BJ (cell line): ENCODE results near the gene CXXC5. TPM values are rescaled to one million over a fixed set of nuclear protein-coding genes. Genes with fewer than 3 reads are reported as not detected.
"Not testable (repeated sequence)": the region's sequence is repeated elsewhere in the genome, so short reads cannot be mapped to it uniquely, and the experiment has no call there.

Experiments used
- CTCF ChIA-PET: fragments of 350-600 bp; formaldehyde crosslinking; extraction: SDS; loops from one replicate; lab custom pipeline; 2021; ENCODE audit warnings: antibody characterized with exemption, inconsistent platforms; lab: Yijun Ruan, JAX
- POLR2A ChIA-PET: fragments of 300-600 bp; sonication (Branson Sonifier 250); formaldehyde crosslinking; extraction: SDS; loops from one replicate; lab custom pipeline; 2021; ENCODE audit warnings: antibody characterized with exemption; lab: Charles Lee
- DNase-seq: peaks from one replicate; pipeline ENCODE4 v3.0.0-alpha.2; 2011; ENCODE audit warnings: low read depth
- H3K27me3 ChIP-seq: 2 replicates; pipeline ENCODE4 v1.6.0; 2011; ENCODE audit warnings: low read length; ENCODE audit not compliant: control insufficient read depth, insufficient read depth
- H3K36me3 ChIP-seq: 2 replicates; pipeline ENCODE4 v1.5.1; 2011; ENCODE audit warnings: low read length; ENCODE audit not compliant: control insufficient read depth, insufficient read depth
- H3K4me3 ChIP-seq: 2 replicates; pipeline ENCODE4 v1.5.1; 2011; ENCODE audit warnings: low read depth, mild to moderate bottlenecking, control low read depth, low read length
- CTCF ChIP-seq: IDR thresholded peaks from 2 replicates; pipeline ENCODE4 v1.5.1; 2011; ENCODE audit warnings: low read depth, mild to moderate bottlenecking, control low read depth, inconsistent platforms, low read length, moderate library complexity; ENCODE audit not compliant: insufficient read depth
- polyA minus RNA-seq: library from RNA; depleted of rRNA, polyadenylated mRNA; stranded (reverse); fragments of >200 nt; gene quantifications from 2 replicates; pipeline ENCODE4 v1.2.3, GENCODE V29; 2011; rRNA and poly(A)+ RNA removed
- polyA plus RNA-seq: library from polyadenylated mRNA; depleted of rRNA; stranded (reverse); fragments of >200 nt; gene quantifications from 2 replicates; pipeline ENCODE4 v1.2.3, GENCODE V29; 2011; rRNA removed

The CXXC5 gene
- 36.5 and 50.4 TPM in 2 replicates for polyA plus RNA-seq
- 20.3 and 23.6 TPM in 2 replicates for polyA minus RNA-seq

- POLR2A ChIA-PET: interaction anchor here (0.7 to 1.5 kb wide), 6 partner anchors 10 to 61 kb away, joined by 4 to 14 read pairs (median 11); no protein-coding TSS in a partner anchor
- no peak for DNase-seq
- TF ChIP-seq CTCF: no peak
- CTCF ChIA-PET: interaction anchor here (0.8 to 8.9 kb wide), 4 partner anchors 12 to 118 kb away, joined by 3 to 137 read pairs (median 28); no protein-coding TSS in a partner anchor
- H3K4me3 ChIP-seq: peak within 1 kb of the TSS; percentile 91
- no peaks in the 10 kb centered on the region for H3K27me3 ChIP-seq
- H3K36me3 ChIP-seq: no peaks in the 10 kb centered on the region
These were observed at the start of gene CXXC5 for GRCh38 chr5:139648205-139649081. TSS of gene CXXC5 (plus strand) at chr5:139648349. CDS start at chr5:139680524, 32,175 bp downstream.

GRCh38 chr5:139598601-139598965 lies 49.6 kb upstream of the CXXC5 start:
- POLR2A ChIA-PET, DNase-seq, H3K4me3 ChIP-seq, H3K27me3 ChIP-seq, H3K36me3 ChIP-seq: not testable (repeated sequence)
- CTCF ChIA-PET: interaction anchor here (0.7 to 1.6 kb wide), 2 partner anchors 34 to 151 kb away, joined by 3 read pairs; no protein-coding TSS in a partner anchor

GRCh38 chr5:139600336-139600949 lies 47.7 kb upstream of the CXXC5 start:
- CTCF ChIA-PET: interaction anchor here (0.6 kb wide), 1 partner anchor 508 kb away, joined by 3 read pairs; no protein-coding TSS in a partner anchor
- no peak for TF ChIP-seq CTCF

GRCh38 chr5:139601429-139601828 lies 46.7 kb upstream of the CXXC5 start:
- no peak for TF ChIP-seq CTCF
- H3K36me3 ChIP-seq: no peaks in the 10 kb centered on the region; the same call in 1 of the 2 replicates
- ChIA-PET CTCF (no interaction called here), POLR2A (no interaction called here)
- DNase-seq: no peak
- no peak overlapping the region for H3K4me3 ChIP-seq
- H3K27me3 ChIP-seq: no peaks in the 10 kb centered on the region

More at GRCh38 chr5:139600336-139600949, 47.7 kb upstream of the CXXC5 start:
- DNase-seq: peak; percentile 18
- H3K4me3 ChIP-seq: no peak overlapping the region
- no peaks in the 10 kb centered on the region for H3K27me3 ChIP-seq
- POLR2A ChIA-PET: no interaction called here
- H3K36me3 ChIP-seq: no peaks in the 10 kb centered on the region; the same call in 1 of the 2 replicates

GRCh38 chr5:139601948-139602347 lies 46.2 kb upstream of the CXXC5 start:
- DNase-seq, POLR2A ChIA-PET, CTCF ChIA-PET, H3K36me3 ChIP-seq, H3K4me3 ChIP-seq, H3K27me3 ChIP-seq: not testable (repeated sequence)

- no peak for DNase-seq
- no peak for TF ChIP-seq CTCF
- H3K27me3 ChIP-seq: no peaks in the 10 kb centered on the region
- ChIA-PET CTCF (interaction anchor here (1.1 to 1.2 kb wide), 2 partner anchors 31 to 183 kb away, joined by 3 to 4 read pairs; no protein-coding TSS in a partner anchor), POLR2A (no interaction called here)
- no peak overlapping the region for H3K4me3 ChIP-seq
- H3K36me3 ChIP-seq: no peaks in the 10 kb centered on the region; the same call in 1 of the 2 replicates
These were observed 42.3 kb upstream of the CXXC5 start for GRCh38 chr5:139605887-139606286.
